ENCODE measurements around the gene FRAS1.
"Not testable (repeated sequence)": the region's sequence is repeated elsewhere in the genome, so short reads cannot be mapped to it uniquely, and the experiment has no call there.

The FRAS1 gene

GRCh38 chr4:78325271-78326157 is 268.4 kb downstream of the FRAS1 start:
- DNase-seq (ENCODE audit: low spot score) = no peak

GRCh38 chr4:78328591-78328990 is 271.5 kb downstream of the FRAS1 start:
- DNase-seq (ENCODE audit: low spot score) = not testable (repeated sequence)

GRCh38 chr4:78331186-78331585 is 274.1 kb downstream of the FRAS1 start:
- no peak for DNase-seq (ENCODE audit: low spot score)

DNA sequence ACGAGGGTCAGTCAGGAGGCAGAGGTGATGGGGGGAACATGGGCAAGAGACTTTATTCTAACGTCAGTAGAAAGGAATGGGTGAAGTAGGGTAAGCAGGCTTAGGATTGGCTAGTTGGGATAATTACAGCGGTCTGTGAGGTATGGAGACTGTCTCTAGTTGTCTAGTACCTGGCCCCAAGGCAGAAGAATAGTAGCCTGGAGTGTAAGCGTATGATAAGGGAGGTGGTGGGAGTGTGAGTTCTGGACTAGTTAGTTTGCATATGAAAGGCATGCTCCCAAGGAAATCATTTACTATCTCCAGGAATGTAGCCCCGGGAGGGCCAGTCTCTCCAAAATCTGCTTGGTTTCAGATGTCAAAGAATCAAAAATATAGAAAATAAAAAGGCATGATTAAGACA is 274.8 kb downstream of the FRAS1 start:
- DNase-seq (ENCODE audit: low spot score) = no peak

GRCh38 chr4:78332976-78333375 is 275.9 kb downstream of the FRAS1 start:
- no peak for DNase-seq (ENCODE audit: low spot score)

DNA sequence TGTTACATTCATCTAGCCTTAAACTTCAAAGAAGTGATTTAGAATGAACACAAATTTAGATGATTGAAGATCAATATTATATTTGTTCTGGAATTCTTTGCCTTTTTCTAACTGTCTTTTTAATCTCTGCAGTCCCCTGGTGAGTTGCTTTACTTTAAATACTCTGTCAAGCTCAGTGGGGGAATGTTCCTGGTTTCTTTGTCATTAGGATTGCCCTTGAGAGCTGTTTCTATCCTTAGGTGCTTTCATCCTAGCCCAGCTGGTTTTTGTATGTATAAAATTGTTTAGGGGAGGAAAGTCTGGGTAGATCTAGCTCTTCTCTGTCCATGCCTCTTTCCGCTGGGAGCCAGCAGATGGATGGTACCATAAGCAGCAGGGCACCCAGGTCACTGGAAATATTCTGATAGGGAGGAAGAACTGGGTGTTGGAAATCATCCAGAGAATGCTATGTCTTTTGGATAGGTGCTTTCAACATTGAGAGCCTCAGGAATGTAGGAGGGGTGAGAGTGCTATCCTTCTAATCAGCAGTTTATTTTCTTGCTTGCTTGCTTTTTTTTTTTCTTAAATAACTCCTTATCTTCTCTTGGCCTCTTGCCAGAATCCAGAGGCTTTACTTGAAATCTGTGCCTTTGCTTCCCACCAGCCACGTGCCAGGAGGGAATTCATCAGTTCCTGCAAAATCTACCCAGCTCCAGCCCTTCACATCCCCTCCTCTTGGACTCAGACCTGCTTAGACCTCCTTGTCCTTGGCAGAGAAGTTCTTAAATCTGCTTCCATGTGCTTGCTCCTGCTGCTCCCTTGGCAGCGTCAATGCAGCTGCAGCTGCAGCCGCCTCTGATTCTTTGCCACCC is 279.2 kb downstream of the FRAS1 start:
- DNase-seq (ENCODE audit: low spot score) = no peak

DNA sequence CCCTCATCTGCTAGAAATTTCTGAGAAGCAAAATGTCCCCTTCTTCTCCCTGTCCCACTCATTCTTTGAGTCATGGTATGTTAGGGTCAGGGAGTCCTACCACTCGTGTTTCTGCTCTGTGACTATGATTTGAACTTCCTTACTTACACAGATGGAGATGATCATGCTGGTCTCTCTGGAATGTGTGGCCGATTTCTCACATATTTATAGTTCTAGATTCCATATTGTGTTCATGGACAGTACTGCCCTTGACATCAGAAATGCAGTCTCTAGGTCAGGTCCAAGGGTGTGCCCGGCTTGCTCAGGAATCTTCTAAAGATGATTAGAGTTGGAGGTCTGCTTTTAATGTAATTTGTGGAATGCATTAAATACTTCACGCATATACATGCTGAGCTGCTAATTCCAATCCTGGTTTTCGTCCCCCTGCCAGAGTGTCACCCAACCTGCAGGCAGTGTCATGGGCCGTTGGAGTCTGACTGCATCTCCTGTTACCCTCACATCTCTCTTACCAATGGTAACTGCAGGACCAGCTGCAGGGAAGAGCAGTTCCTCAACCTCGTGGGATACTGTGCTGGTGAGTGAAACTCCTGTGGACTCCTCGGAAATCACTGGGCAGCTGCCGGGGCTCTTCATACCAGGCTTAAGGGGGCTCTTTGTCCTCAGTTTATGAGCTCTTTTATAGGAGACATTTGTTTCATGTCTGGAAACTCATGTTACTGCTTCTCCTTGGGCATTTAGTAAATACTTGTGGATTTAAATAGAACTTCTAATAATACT is 280.3 kb downstream of the FRAS1 start:
- DNase-seq (ENCODE audit: low spot score) = no peak

DNA sequence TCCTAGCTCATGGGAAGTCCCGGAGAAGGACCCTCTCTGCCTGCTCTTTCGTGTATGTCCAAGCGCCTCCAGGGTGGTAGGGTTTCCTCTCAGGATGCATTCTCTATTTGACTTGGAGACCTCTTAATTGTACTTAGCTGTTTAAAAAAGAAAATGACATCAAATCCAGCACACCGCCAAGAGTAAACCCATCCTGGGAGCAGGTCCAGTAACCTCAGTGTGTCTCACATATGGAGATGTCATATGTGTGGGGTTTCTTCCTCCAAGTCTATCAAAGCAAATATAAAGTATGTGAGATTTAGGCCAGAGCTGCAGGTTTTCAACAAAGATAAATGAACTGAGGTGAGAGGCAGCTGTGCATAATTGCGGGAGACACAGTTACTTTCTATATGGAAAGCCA is 285.0 kb downstream of the FRAS1 start:
- no peak for DNase-seq (ENCODE audit: low spot score)

- no peak for DNase-seq (ENCODE audit: low spot score)
Measured at GRCh38 chr4:78343682-78344081, 286.6 kb downstream of the FRAS1 start.

- DNase-seq (ENCODE audit: low spot score) = no peak
Measured at GRCh38 chr4:78345237-78345636, 288.1 kb downstream of the FRAS1 start.

GRCh38 chr4:78346222-78346621 is 289.1 kb downstream of the FRAS1 start:
- DNase-seq (ENCODE audit: low spot score) = no peak

- DNase-seq (ENCODE audit: low spot score) = no peak
Measured at GRCh38 chr4:78347527-78347926, 290.4 kb downstream of the FRAS1 start.

DNA sequence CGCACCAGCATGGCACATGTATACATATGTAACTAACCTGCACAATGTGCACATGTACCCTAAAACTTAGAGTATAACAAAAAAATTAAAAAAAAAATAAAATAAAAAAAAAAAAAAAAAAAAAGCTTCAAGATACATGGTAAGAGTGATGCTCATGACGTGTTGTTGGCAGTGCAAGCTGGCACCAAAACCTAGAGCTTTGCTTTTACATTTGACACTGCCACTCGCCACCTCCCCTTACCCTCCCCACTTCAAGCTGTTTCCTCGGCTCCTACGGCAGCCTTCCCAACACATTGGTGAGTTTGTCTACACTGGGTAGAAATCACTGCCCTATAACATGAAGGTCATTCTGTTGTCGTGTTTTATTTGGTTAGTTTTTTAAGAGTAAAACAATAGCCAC is 296.8 kb downstream of the FRAS1 start:
- no peak for DNase-seq (ENCODE audit: low spot score)

- no peak for DNase-seq (ENCODE audit: low spot score)
Measured at GRCh38 chr4:78354782-78355181, 297.7 kb downstream of the FRAS1 start.

GRCh38 chr4:78355306-78355705 is 298.2 kb downstream of the FRAS1 start:
- DNase-seq (ENCODE audit: low spot score) = no peak

- no peak for DNase-seq (ENCODE audit: low spot score)
Measured at GRCh38 chr4:78356251-78356786, 299.2 kb downstream of the FRAS1 start.

- DNase-seq (ENCODE audit: low spot score) = no peak
Measured at GRCh38 chr4:78357122-78357521, 300.0 kb downstream of the FRAS1 start.

- no peak for DNase-seq (ENCODE audit: low spot score)
Measured at GRCh38 chr4:78360466-78360865, 303.3 kb downstream of the FRAS1 start.

DNA sequence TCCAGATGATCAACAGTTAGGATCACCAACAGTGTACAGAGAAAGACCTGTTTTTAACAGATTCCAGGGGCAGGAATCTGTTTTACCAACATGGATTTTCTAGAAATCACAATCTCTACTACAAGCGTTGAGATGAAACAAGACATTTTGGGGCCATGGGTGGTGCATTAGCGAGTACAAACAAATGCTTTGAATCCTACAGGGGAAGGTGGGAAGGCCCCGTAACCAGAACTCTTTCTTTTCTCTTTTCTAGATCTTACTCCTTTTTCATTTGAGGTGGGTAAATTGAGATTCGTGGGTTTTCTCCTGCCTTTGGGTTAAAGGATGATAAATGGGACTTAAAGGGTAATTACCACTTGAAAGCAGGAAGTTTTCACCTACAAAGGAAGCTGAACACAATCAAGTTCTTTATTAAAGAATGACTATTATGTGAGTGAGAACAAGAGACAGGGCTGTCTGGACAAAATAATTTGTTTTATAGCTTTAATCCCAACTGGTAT is 304.5 kb downstream of the FRAS1 start:
- no peak for DNase-seq (ENCODE audit: low spot score)

GRCh38 chr4:78362310-78362709 is 305.2 kb downstream of the FRAS1 start:
- no peak for DNase-seq (ENCODE audit: low spot score)

DNA sequence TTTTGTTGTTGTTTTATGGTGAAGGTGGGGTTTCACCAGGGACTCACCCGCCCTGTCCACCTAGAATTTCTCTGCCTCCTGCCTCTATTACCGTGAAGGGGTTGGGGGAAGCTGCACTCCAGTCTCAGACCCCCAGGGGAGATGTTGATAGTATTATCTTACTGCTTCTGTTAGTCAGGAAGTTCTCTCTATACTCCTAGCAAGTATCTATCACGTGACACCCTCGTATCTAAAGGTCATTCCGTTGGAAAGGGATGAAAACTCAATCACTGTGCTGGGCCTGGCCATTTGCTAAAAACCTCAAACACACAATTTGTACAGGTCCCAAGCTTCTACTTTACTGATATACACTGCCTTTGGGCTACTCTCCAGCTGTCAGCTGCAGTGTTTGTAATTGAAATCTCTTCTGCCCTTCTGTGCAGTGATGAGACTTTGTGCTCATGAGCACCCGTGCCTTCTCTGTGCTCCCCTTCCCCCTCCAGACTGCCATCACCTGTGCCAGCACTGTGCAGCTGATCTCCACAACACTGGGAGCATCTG is 306.0 kb downstream of the FRAS1 start:
- DNase-seq (ENCODE audit: low spot score) = no peak

DNA sequence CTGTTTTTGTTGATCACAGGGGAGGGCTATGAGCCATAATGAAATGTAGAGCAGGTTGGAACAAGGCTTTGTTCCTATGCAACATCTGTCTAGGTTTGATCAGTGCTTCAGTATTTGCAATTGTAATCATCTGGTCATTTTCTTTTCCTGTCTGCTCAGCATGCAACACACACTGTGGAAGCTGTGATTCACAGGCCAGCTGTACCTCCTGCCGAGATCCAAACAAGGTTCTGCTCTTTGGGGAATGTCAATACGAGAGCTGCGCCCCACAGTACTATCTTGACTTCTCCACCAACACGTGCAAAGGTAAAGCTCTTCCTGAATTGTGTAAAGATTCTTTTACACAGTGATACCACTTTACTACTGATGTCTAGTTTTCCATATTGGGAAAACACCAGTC is 312.6 kb downstream of the FRAS1 start:
- DNase-seq (ENCODE audit: low spot score) = no peak

Data from HuH-7.5 (cell line).